HFF-Myc (cell line): Measurements from ENCODE around the gene CRYZ.

Experiments
- DNase-seq: peaks from one replicate; pipeline ENCODE4 v3.0.0-alpha.2; 2011; ENCODE audit warnings: low read depth; ENCODE audit errors: extremely low read depth
- H3K4me3 ChIP-seq: replicated peaks from 2 replicates; pipeline ENCODE4 v1.5.1; 2011; ENCODE audit warnings: low read depth, mild to moderate bottlenecking, control low read depth, low read length
- CTCF ChIP-seq: IDR thresholded peaks from 2 replicates; pipeline ENCODE4 v1.5.1; 2012; ENCODE audit warnings: mild to moderate bottlenecking, low read depth, low read length, control low read depth; ENCODE audit errors: missing control alignments

The CRYZ gene

GRCh38 chr1:74714429-74715235 lies 18.2 kb downstream of the CRYZ start:
- DNase-seq: no peak
- H3K4me3 ChIP-seq: no peak overlapping the region

GRCh38 chr1:74713849-74714248 lies 19.0 kb downstream of the CRYZ start:
- no peak for DNase-seq
- no peak for TF ChIP-seq CTCF
- no peak overlapping the region for H3K4me3 ChIP-seq

More at GRCh38 chr1:74714429-74715235, 18.2 kb downstream of the CRYZ start:
- no peak for TF ChIP-seq CTCF

- no peak overlapping the region for H3K4me3 ChIP-seq
- TF ChIP-seq CTCF: no peak
- DNase-seq: no peak
These were observed 20.0 kb downstream of the CRYZ start for GRCh38 chr1:74712881-74713280.

GRCh38 chr1:74703386-74704182 lies 29.3 kb downstream of the CRYZ start:
- no peak overlapping the region for H3K4me3 ChIP-seq
- no peak for TF ChIP-seq CTCF
- DNase-seq: no peak

- no peak for TF ChIP-seq CTCF
- no peak overlapping the region for H3K4me3 ChIP-seq
- DNase-seq: no peak
These were observed 33.5 kb downstream of the CRYZ start for GRCh38 chr1:74699331-74699730.

GRCh38 chr1:74697832-74698231 lies 35.0 kb downstream of the CRYZ start:
- H3K4me3 ChIP-seq: no peak overlapping the region
- no peak for DNase-seq
- TF ChIP-seq CTCF: no peak
